NCI-H2171 treated with DMSO at 0.1 percent for 48 hours (cell line): ENCODE results near the gene ABHD16A.
A peak's percentile ranks its signal among the peaks of the same experiment; 100 is the strongest.

Source experiments
- DNase-seq: peaks from one replicate; lab custom pipeline; 2025; lab: John Stamatoyannopoulos, UW

The ABHD16A gene

DNA sequence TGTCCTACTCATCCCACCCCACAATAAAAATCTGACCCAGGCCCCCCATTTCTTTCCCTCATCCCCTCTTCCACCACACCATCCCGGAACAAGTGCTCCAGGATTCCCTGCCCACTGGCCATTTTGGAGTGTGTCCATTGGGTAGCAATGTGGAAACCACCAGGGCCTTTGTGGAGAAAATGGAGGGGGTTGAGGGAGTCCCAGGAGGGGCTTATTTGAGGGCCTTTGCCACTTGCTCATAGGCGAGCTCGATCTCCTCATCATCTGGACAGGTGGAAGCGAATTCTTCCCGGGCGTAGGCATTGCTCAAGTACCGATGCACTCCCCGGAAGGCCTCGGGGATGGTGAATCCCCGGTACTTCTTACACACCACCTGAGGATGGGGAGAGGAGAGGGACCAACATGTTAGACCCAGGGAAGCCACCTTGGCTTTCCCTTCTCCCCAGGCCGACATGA, 27.5 kb upstream of the ABHD16A start:
- DNase-seq, result no peak

DNA sequence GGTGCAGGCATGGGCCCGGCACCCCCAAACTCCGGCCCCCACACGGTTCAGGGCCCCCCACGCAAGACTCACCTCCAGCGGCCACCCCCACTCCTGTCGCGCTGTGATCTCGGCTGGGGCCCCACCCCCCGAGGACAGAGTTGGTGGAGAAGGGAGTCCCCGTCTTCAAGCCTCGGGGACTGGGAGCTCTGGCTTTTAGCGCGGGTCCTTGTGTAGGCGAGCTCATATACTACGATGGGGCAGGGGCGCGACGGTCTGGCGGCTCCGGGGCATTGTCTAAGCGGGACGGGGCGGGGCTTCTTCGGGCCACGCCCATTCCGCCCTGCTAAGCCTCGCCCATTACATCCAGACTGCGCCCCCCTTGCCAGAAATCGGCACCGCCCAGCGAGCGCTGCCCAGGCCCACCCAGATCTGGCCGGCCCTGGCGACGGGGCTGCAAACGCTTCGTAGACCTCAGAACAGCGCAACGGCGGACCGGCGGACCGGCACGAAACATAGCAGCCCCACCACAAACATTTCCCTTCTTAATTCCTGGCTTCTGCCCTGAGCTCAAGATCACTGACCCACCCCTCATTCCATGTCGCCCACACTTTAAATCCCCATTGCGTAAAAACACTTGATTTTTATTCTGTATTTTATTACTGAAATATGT, 27.0 kb upstream of the ABHD16A start:
- peak; percentile 35 for DNase-seq

DNA sequence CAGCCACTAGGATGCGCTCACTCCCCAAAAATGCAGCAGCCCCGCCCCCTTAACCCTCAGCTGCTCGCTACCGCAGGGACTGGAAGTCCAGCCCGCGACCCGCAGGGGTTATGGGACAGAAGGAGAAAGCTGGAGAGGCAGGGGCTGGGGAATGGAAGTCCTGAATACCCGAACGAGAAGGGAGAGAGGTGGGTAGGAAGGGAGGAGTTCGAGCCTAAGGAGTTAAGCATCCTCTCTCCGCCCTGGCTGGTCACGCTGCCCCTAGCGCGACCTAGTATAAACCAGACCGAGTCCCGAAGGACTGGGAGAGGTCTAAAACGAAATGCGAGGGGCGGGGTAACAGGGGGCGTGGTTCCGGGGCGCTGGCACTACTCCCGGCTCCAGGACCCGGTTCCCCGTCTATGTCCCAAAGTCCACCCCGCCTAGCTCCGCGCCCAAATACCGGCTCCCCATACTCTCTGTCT, 26.4 kb upstream of the ABHD16A start:
- peak; percentile 77 for DNase-seq

DNA sequence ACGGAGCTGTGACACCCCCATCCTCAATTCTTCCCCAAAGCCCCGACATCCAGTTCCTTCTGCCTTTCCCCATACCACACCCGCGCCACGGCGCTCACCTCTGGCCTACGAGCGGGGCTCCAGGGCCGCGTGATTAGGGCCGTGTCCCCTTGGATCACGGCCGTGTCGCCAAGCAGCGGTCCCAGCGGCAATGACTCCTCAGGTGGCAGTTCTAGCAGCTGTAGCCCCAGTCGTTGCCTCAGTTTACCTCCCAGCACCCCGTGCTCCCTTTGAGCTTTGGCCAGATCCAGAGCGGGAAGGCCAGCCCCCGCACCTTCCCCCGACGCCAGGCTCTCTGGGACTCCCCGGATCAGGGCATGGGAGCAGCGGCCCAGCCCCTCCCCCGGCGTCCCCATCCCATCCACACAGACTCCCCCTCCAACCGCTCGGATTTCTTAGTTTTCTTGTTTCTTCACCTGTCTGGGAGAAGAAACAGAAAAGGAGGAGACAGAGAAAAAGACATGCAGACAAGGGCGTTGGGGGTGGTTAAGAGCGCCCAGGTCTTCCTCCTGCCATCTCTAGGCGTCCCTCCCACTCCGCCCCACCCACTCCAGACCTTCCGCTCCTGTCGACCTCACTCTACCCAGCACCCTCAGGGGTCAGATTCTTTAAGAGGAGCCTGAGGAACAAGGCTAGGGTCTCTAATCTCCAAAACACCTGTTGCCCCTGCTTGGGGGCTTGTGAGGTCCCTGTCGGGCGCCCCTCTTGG, 25.8 kb upstream of the ABHD16A start, which contains the start of gene DDAH2:
Gene DDAH2 (minus strand): TSS at position 533 of the 748 bp plus-strand sequence. CDS start 138 bp downstream, at position 395.
- DNase-seq, result no peak

DNA sequence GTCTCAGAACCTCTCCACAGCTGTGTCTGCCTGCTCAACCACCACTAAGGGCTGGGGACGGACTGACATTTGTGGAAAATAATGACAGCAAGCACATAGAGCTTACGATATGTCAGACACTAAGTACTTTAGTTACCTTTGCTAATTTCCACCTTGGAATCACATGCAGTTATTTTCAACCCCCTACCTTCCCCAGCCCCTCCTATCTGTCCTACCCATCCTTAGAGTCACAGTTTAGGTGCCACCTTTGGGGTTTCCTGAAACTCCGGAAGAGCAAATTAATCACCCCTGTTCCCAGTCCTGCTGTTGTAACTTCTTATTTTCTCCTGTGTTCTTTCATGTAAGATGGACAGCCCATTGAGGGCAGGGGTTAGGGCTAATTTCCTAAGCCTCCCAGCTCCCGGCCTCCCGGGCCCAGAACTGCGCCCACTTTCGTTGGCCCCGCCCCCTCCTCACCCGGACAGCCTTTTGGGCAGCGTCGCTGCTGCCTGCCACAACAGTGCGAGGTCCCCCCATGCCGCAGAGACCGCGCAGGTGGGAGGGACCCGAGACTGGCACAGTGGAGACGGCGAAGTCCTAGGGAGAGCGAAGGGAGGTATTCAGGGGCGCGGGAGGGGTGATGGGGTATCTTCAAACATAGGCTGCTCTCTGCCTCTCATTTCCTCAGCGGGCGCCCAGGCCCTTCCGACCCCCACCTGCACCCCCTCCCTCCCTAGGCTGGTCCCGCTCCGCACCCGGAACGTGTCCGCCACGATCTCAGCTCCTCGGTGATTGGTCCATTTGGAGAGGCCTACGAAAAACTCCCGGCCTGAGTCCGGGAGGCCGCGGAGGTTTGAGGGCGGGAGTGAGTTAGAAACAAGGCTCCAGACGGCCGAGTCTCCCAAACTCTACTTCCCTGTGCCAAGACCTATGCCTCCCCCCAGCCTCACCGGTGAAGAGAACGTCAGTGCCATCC, 24.9 kb upstream of the ABHD16A start:
- no peak for DNase-seq

DNA sequence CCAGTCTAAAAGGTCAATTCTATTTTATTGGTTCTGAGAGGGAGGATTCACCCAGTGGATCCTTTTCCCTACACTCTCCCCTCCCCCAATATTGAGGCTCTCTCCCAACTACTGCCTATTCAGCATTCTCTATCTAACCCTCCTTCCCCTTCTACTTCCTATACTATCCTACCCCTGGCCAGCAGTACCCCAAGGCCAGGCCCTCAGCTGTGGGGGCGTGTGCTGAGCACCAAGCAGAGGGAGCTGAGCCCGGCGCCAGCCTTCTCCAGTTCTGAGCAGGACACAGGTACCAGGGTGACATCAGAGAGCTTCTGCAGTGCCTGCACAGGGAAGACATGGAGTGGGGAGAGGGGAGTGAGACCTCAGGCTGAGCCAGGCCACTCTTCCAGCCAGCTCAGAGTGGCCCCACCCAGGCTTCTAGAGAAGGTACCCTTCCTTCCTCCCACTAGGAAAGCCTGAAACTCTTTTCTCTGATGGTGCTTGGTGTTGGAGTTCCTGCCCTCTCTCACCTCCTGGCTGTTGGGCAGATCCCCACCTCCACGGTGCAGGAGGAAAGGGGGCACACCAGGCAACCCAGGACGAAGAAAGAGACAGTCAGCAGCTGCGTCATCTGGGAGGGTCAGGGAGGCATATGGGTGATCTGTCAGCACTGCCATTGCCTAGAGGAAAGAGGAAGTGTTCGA, 24.1 kb upstream of the ABHD16A start:
- DNase-seq, result no peak

DNA sequence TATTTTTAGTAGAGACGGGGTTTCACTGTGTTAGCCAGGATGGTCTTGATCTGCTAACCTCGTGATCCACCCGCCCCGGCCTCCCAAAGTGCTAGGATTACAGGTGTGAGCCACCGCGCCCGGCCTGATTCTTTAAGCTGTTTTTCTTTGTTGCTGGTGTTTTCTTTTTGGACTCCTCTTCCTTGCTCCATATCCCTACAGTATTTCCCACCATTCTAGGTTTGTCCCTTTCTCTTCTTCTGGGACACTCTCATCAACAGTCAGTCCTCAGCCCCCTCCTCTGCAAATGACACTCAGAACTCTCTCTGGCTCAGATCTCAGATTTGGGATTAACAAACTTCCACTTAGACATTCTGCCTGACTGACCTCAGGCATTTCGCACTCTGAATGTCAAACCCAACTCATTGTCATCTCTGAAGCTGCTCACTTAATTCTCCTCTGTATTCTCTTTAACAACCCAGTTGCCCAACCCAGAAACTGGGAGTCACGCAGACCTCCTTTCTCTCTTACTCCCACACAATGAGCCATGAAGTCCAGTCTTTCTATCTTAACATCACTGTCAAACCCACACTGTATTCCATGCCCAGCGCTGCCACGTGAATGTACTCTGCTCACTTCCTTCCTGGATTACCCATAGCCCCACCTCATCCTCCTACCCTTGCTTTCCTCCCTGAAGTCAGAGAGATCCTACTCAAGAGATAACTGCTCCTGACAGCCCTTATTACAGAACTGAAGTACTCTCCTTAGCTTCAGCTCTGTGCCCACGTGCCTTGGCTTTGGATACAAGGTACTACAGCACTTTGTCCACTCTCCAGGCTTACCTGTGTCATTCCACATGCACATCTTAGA, 22.6 kb upstream of the ABHD16A start:
- no peak for DNase-seq

DNA sequence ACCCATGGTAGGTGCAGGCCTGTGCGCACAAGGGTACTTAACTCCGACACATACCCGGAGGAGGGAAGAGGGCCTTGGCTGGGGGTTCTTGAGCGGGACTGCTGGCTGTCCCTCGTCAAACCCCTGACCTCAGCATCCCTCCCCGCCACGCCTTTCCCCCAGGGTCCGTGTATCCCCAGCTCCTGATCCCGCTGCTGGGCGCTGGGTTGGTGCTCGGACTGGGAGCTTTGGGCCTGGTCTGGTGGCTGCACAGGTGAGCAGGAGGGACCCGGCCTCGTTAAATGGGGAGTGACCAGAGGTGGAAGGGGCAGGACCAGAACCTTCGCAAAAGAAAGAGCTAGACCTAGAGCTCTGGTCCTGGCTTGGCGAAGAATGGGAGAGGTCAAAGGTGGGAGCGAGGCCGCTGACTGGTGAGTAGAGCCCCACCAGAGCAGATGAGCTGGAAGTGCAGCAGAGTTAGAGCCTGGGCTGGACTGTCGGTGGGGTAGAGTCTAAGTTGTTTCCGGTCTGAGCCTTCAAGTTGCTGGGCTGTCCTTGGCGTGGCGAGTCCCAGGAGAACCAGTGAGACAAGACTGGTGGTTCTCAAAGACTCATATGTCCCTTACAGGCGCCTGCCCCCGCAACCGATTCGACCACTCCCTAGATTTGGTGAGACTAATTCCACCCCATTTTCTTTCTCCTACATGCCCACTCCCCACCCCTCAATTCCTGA, 21.0 kb upstream of the ABHD16A start:
- no peak for DNase-seq

DNA sequence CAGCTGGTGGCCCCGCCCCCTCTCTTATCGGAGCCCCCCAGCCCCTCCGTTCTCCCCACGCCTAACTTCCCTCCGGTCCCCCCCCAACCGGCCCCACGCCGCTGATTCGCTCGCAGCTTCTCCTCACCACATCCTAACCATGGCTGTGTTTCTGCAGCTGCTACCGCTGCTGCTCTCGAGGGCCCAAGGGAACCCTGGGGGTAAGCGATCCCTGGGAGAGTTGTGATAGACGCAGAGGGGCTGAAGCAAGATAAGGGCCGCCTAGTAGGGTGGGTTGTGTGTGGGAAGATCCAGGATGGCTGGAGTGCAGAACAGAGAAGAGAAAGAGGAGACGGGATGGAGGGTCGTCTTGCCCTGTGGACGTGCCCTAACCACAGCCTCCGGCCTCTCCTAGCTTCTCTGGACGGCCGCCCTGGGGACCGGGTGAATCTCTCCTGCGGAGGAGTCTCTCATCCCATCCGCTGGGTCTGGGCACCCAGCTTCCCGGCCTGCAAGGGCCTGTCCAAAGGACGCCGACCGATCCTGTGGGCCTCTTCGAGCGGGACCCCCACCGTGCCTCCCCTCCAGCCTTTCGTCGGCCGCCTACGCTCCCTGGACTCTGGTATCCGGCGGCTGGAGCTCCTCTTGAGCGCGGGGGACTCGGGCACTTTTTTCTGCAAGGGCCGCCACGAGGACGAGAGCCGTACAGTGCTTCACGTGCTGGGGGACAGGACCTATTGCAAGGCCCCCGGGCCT, 20.3 kb upstream of the ABHD16A start, which contains the start of gene MPIG6B:
Gene MPIG6B (plus strand): TSS at position 129 of the 735 bp plus-strand sequence. CDS start 11 bp downstream, at position 140.
- no peak for DNase-seq

DNA sequence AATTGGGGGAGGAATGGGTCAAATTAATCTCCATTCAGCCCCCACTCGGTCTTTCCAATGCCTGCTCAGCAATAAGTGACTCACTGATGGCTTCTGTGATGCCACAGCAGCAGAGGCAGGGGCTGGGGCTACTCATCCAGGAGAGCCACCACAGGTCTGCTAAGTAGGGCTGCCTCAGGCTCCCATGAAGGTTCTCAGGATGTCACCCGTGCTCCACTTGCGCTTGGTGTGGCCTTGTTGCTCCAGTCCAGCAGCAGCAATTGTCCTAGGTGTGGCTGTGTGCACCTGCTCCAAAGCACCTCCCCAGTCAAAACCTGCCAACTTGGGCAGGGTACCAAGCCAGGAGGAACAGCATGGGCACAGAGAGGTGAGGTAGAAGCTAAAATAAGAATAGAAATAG, 19.0 kb upstream of the ABHD16A start:
- no peak for DNase-seq

DNA sequence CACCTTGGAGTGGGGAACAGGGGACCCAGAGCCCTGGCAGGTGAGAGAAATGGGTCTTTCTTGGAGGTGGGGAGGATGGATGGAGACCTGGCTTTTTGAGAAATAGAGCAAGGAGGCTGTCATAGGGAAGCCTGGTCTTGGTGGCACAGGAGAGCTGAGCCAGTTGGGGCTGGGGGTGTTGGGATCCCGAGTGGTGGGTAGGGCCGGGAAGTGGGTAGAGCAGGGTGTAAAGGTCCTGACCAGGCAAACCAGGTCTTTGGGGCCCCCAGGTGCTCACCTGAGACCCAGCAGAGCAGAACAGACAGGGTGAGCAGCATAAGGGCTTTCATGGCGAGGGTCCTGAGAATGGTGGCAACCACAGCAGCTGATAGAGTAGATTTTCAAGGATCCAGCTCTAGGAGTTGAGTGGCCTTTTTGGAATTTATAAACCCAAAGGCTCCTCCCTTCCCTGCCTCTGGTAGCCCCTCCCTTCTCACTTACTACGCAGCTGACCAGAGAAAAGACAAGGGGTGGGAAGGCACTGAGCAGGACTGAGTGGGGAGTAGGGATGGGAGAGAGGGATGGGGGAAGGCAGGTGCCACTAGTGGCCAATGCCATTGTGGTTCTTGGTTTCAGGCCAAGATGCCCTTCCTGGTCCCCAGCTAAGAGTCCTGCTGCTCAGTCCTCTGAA, 18.4 kb upstream of the ABHD16A start, which contains the start of gene LY6G6C:
Gene LY6G6C (minus strand): TSS at position 396 of the 670 bp plus-strand sequence. CDS start 67 bp downstream, at position 329.
- DNase-seq, result no peak

DNA sequence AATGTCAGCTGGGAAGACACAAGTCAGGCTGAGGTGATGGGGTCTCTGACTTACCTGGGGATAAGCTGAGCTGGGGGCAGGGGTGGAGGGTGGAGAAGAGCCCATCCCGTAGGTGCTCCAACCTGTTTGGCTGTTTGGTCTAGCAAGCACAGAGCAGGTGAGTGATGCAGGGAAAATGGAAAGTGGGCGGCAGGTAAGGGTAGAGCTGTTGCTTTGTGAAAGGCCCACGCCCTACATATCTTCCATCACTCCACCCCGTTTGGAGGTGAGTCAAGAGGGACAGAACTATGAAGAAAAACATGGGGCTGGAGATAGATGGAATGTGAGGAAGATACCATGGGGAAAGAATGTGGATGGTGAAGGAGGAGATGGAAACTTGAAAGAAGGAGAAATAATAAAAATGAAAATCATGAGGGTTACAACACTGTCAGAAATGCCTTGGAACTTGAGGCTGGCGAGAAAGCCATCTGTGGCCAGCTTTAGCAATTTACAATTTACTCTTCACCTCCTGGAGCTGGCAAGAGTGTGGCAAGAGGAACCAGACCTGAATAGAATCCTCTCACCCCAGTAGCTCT, 17.2 kb upstream of the ABHD16A start:
- DNase-seq, result no peak

DNA sequence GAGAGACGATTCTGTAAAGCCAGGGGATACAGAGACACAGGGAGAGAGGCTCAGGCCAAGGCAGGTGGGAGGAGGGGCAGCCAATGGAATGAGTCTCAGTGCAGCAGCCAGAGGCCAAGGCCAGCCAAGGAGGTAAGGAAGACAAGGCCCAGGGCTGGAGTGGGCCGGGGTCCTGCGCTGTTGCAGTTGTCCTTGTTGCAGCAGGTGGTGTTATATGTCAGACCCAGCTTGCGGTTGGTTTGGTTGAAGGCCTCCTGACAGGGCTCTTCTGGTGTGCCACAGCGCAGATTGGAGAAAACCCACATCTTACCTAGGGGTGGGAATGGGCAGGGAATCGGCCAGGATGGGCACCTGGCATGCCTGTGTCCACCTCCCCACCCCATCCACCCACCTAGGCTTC, 15.9 kb upstream of the ABHD16A start:
- DNase-seq, result no peak

DNA sequence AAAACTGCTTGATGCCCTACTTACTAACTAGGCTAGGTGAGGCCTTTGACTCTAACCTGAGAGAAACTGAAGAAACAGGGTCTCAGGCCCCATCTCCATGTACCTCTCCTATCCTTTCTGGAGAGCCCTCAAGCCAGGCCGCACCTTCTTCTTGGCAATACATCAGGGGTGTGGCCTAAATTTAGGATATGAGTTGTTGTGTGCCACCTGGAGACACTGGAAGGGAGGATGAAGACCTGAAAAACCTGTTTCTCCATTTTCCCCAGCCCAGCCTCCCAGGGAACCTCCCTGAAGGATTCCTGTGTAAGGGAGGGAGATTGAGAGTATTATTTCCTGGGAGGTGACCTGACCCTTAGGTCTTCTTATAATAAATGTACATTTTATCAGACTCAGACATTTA, 15.1 kb upstream of the ABHD16A start:
- DNase-seq, result no peak

DNA sequence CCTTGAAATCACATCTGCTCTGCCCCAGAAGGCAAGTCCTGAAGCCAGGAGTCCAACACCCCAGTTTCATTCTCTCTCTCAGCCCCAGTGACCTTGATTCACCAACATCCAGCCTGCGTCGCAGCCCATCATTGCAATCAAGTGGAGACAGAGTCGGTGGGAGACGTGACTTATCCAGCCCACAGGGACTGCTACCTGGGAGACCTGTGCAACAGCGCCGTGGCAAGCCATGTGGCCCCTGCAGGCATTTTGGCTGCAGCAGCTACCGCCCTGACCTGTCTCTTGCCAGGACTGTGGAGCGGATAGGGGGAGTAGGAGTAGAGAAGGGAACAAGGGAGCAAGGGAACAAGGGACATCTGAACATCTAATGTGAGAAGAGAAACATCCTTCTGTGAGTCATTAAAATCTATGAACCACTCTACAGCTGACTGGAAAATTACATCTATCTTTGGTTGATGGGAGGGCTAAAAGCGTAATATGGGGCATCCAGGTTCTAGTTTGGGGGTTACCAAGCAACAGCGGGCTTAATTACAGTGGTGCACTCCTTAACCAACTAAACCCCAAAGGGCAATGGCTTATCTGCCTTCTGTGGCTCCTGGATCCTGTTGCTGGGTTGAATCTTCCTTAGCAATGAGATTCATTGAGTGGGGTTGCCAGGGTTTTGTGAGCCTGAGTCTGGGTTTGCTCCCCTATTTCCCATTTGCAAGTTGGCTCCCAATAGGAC, 14.5 kb upstream of the ABHD16A start:
- DNase-seq, result no peak

DNA sequence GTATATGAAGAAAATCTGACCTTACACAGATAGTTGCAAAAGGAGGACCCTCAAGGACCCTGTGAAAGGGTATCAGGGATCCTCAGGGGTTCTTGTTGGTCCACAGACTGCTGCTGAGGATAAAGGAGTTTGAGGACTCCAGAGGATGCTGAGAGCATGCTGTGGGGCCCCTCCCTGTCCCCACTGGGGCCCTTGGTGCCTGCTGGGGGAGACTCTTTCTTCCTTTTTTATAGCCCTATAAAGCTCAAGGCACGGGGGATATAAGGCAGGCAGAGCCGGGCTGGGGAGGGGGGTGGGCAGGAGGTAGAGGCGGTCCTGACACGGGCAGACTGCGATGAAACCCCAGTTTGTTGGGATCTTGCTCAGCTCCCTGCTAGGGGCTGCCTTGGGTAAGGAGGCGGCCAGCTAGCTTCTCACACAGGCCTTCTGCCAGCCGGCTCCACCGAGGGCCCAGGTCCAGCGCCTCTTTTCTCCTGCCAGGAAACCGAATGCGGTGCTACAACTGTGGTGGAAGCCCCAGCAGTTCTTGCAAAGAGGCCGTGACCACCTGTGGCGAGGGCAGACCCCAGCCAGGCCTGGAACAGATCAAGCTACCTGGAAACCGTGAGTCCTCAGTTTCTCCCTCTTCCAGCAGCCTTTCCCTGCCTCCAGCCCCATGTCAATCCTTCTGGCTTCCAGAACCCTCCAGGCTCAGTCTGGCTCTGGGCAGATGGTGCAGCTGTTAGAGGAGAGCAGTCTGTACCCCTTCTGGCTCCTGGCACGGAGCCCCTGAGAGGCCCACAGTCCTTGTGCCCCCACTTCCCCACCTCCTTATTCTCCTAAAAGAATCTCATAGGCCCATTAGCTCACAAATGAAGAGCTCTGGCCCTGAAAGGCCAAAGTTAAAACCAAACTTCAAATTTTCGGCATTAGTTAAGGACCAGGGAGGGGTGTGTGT, 12.2 kb upstream of the ABHD16A start, which contains the start of gene LY6G6D:
Gene LY6G6D (plus strand): TSS at position 327 of the 937 bp plus-strand sequence. CDS start 8 bp downstream, at position 335.
- peak; percentile 58 for DNase-seq
